Measurements from ENCODE around the gene OR10G2.
"Not testable (repeated sequence)": the region's sequence is repeated elsewhere in the genome, so short reads cannot be mapped to it uniquely, and the experiment has no call there.

OR10G2 gene

DNA sequence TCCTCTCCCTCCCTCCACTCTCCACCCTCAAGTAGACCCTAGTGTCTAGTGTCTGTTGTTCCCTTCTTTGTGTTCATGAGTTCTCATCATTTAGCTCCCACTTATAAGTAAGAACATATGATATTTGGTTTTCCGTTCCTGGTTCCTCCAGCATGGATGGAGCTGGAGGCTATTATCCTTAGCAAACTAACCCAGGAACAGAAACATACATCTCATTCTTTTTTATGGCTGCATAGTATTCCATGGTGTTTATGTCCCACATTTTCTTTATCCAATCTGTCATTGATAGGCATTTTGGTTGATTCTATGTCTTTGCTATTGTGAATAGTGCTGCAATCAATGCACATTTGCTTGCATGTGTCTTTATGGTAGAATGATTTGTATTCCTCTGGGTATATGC is 4.2 kb downstream of the OR10G2 start:
- not testable (repeated sequence) for H3K27ac Mint-ChIP-seq, H3K4me3 Mint-ChIP-seq, H3K9me3 Mint-ChIP-seq, H3K27me3 Mint-ChIP-seq, H3K36me3 Mint-ChIP-seq, H3K4me1 Mint-ChIP-seq

DNA sequence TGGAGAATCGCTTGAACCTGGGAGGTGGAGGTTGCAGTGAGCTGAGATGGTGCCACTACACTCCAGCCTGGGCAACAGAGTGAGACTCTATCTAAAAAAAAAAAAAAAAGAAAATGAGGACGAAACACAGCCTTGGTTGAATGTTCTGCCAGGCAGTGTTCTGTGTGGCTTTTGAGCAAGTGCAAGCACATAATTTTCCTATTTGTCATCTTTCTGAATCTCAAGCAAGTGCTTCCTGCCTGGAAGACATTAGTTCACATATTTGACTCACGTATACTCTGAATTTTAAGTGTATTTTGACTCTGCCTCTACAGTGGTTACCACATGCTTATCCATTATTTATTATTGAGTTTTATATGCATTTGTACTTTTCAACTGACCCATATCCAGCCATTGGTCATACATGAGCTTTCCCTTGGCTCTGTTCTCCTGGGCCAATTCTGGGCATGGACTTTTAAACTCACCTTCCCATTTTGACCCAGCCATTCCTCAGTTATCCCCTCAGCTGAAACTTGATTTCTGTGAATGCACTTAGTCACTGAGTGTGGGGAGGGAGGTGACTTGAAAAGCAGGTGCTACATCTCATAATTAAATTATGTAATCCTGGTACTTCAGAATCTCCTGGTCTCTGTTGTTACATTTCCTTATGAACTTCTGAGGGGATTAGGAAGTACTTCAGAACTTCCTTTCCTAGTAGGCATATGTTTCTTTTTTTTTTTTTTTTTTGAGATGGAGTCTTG is 8.1 kb downstream of the OR10G2 start:
- Mint-ChIP-seq H3K27ac (no peak overlapping the region), H3K27me3 (peaks cover 9% of the 10 kb centered on the region), H3K4me1 (no peaks in the 10 kb centered on the region), H3K36me3 (no peaks in the 10 kb centered on the region), H3K4me3 (no peak overlapping the region), H3K9me3 (no peaks in the 10 kb centered on the region)

DNA sequence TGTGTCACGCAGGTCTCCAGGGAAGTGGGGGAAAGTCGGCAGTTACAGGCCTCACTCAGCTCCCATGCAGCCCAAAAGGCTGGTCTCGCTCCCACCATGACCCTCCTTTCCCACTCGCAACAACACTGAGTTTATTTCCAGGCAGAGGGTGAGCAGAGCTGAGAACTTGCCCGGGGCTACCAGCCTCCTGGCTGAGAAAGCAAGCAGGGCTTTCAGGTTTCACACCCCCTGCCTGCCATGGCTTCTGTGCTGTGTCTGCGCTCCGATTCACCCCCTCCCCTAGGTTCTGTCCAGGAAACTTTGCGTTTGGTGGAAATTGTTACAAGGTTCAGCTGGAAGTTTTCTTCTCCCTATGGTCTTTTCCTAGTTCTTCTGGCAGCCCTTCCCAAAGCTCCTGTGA is 17.1 kb downstream of the OR10G2 start:
- H3K27ac Mint-ChIP-seq: no peak overlapping the region
- H3K36me3 Mint-ChIP-seq: no peaks in the 10 kb centered on the region
- H3K4me1 Mint-ChIP-seq: no peaks in the 10 kb centered on the region
- no peak overlapping the region for H3K4me3 Mint-ChIP-seq
- H3K27me3 Mint-ChIP-seq: peaks cover 7% of the 10 kb centered on the region
- H3K9me3 Mint-ChIP-seq: no peaks in the 10 kb centered on the region

DNA sequence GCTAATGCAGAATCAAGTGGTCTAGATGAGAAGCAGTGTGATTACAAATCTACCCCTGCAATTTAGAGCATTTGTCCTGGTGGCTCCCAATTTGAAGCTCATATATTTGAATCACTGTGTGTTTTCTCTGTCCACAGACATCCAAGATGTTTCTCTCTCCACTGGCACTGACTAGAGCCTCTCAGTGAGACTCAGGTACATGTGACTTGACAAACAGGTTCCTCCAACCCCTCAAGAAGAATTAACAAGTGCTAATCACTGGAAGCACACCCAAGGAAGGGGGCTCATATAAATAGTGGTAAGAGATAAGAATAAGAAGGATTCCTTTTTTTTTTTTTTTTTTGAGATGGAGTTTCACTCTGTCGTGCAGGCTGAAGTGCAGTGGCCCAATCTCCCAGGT is 20.5 kb downstream of the OR10G2 start:
- no peaks in the 10 kb centered on the region for H3K4me1 Mint-ChIP-seq
- peaks cover 6% of the 10 kb centered on the region for H3K27me3 Mint-ChIP-seq
- no peaks in the 10 kb centered on the region for H3K9me3 Mint-ChIP-seq
- H3K27ac Mint-ChIP-seq: no peak overlapping the region
- H3K4me3 Mint-ChIP-seq: no peak overlapping the region
- H3K36me3 Mint-ChIP-seq: no peaks in the 10 kb centered on the region

DNA sequence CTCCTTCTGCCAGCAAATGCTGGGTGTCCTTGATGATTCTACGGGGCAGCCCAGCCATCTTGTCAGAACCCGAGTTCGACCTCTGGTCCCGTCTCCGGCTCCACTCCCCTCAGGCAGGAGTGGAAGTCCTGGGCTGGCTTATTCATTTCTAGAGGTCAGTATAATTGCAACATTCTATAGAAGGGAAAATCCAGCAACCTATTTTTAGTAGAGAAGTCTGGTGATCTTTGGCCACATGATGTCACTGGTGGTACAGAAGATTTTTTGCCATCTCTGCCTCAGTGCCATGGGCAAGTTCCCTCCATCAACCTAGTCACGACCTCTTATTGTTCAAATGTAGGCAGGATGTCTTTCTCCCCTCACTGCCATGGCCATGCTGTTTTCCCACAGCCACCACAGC is 22.4 kb downstream of the OR10G2 start:
- Mint-ChIP-seq H3K36me3 (no peaks in the 10 kb centered on the region), H3K4me3 (no peak overlapping the region), H3K27me3 (peaks cover 5% of the 10 kb centered on the region), H3K4me1 (no peaks in the 10 kb centered on the region), H3K27ac (no peak overlapping the region), H3K9me3 (no peaks in the 10 kb centered on the region)

DNA sequence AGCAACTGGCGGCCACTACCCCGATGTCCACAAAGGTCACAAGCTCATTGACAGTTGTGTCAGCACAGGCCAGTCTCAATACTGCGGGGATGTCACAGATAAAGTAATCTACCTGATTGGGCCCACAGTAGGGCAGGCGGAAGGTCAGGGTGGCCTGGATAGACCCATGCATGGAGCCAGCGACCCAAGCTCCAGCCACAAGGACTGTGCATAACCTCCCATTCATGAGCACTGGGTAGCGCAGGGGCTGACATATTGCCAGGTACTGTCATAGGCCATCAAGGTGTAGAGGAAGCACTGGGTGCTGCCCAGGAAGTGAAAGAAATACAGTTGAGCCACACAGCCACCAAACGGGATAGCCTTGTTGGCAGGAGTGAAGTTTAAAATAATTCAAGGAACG is 32.6 kb downstream of the OR10G2 start:
- H3K36me3 Mint-ChIP-seq, H3K27me3 Mint-ChIP-seq, H3K4me3 Mint-ChIP-seq, H3K9me3 Mint-ChIP-seq, H3K27ac Mint-ChIP-seq, H3K4me1 Mint-ChIP-seq: not testable (repeated sequence)

DNA sequence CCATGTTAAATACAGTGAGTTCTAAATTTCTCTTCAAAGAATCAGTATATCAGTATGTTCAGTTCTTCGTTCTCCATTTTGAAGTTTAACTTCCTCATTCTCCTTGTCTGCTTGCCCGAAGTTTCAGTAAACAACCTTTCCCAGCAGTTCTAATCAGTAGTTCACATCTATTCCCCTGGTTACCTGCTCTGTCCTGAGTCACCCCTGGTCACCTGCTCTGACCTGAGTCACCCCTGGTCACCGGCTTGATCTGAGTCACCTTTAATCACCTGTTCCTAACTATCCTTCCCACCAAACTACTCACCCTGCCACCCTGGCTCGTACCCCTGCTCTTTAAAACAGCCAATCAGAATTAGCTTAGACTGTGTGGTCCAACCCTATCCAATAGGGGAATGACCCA is 45.4 kb downstream of the OR10G2 start:
- no peak overlapping the region for H3K27ac Mint-ChIP-seq
- H3K4me3 Mint-ChIP-seq: no peak overlapping the region
- peaks cover 13% of the 10 kb centered on the region for H3K27me3 Mint-ChIP-seq
- H3K36me3 Mint-ChIP-seq: peaks cover 12% of the 10 kb centered on the region
- H3K9me3 Mint-ChIP-seq: peaks cover 17% of the 10 kb centered on the region
- no peaks in the 10 kb centered on the region for H3K4me1 Mint-ChIP-seq

Data from activated naive CD4-positive, alpha-beta T cell treated with anti-CD3 and anti-CD28 coated beads, Interleukin-2, amount 50 U/mL, for 24 hours (primary cell).